Measurements from ENCODE around the gene USP9X. TPM values are rescaled to one million over a fixed set of nuclear protein-coding genes. Genes with fewer than 3 reads are reported as not detected.
"Not testable (repeated sequence)": the region's sequence is repeated elsewhere in the genome, so short reads cannot be mapped to it uniquely, and the experiment has no call there.

Gene USP9X
- polyA plus RNA-seq, 4 donors: 15.1 to 45.5 (median 16.2) TPM

GRCh38 chrX:41200785-41201184, 115.5 kb downstream of the USP9X start:
- H3K27ac ChIP-seq (ENCODE audit: low read depth in 1 of 3, low read length in 2 of 3): no peak overlapping the region
- FAIRE-seq (no peak), DNase-seq (no peak)
- no peaks in the 10 kb centered on the region for H3K4me1 ChIP-seq (ENCODE audit: control insufficient read depth in 3 of 3, insufficient read depth in 2 of 3, low read depth in 1 of 3, low read length in 2 of 3)
- H3K9me3 ChIP-seq (ENCODE audit: control insufficient read depth in 2 of 2, insufficient read depth in 1 of 2, low read depth in 1 of 2, low read length in 1 of 2): no peaks in the 10 kb centered on the region
- H3K4me3 ChIP-seq (ENCODE audit: low read depth in 1 of 3, low read length in 3 of 3): no peak overlapping the region
- no peaks in the 10 kb centered on the region for H3K27me3 ChIP-seq (ENCODE audit: control insufficient read depth in 3 of 3, insufficient read depth in 3 of 3, low read length in 3 of 3)
- WGBS, 3 donors: 96 to 98% (median 97%) methylated on average over 7 of the region's 7 CpGs
- H3K36me3 ChIP-seq (ENCODE audit: control insufficient read depth in 3 of 3, insufficient read depth in 2 of 3, low read depth in 1 of 3, low read length in 3 of 3): peaks cover 4 to 19% (median 15%) of the 10 kb centered on the region in 3 donors

GRCh38 chrX:41209853-41210252, 124.6 kb downstream of the USP9X start:
- H3K9me3 ChIP-seq (ENCODE audit: control insufficient read depth in 2 of 2, insufficient read depth in 1 of 2, low read depth in 1 of 2, low read length in 1 of 2): peaks cover 0 to 9% of the 10 kb centered on the region in 2 donors
- no peak overlapping the region for H3K4me3 ChIP-seq (ENCODE audit: low read depth in 1 of 3, low read length in 3 of 3)
- WGBS, 3 donors: 96 to 100% (median 96%) methylated on average over 1 of the region's 1 CpG
- H3K36me3 ChIP-seq (ENCODE audit: control insufficient read depth in 3 of 3, insufficient read depth in 2 of 3, low read depth in 1 of 3, low read length in 3 of 3): peaks cover 0 to 29% (median 16%) of the 10 kb centered on the region in 3 donors
- no peaks in the 10 kb centered on the region for H3K27me3 ChIP-seq (ENCODE audit: control insufficient read depth in 3 of 3, insufficient read depth in 3 of 3, low read length in 3 of 3)
- no peak overlapping the region for H3K27ac ChIP-seq (ENCODE audit: low read depth in 1 of 3, low read length in 2 of 3)
- no peaks in the 10 kb centered on the region for H3K4me1 ChIP-seq (ENCODE audit: control insufficient read depth in 3 of 3, insufficient read depth in 2 of 3, low read depth in 1 of 3, low read length in 2 of 3)
- FAIRE-seq: no peak
- no peak for DNase-seq

GRCh38 chrX:41224605-41225004, 139.4 kb downstream of the USP9X start:
- H3K4me1 ChIP-seq (ENCODE audit: control insufficient read depth in 3 of 3, insufficient read depth in 2 of 3, low read depth in 1 of 3, low read length in 2 of 3): no peaks in the 10 kb centered on the region
- H3K27ac ChIP-seq (ENCODE audit: low read depth in 1 of 3, low read length in 2 of 3): no peak overlapping the region
- no peak for FAIRE-seq
- H3K9me3 ChIP-seq (ENCODE audit: control insufficient read depth in 2 of 2, insufficient read depth in 1 of 2, low read depth in 1 of 2, low read length in 1 of 2): no peaks in the 10 kb centered on the region
- 75 to 95% (median 87%) methylated on average over 5 of the region's 5 CpGs for WGBS, 3 donors
- H3K36me3 ChIP-seq (ENCODE audit: control insufficient read depth in 3 of 3, insufficient read depth in 2 of 3, low read depth in 1 of 3, low read length in 3 of 3): peaks cover 0 to 18% (median 13%) of the 10 kb centered on the region in 3 donors
- H3K4me3 ChIP-seq (ENCODE audit: low read depth in 1 of 3, low read length in 3 of 3): no peak overlapping the region
- DNase-seq: no peak
- H3K27me3 ChIP-seq (ENCODE audit: control insufficient read depth in 3 of 3, insufficient read depth in 3 of 3, low read length in 3 of 3): no peaks in the 10 kb centered on the region

GRCh38 chrX:41233988-41234387, 148.7 kb downstream of the USP9X start:
- Histone ChIP-seq H3K9me3 (ENCODE audit: control insufficient read depth in 2 of 2, insufficient read depth in 1 of 2, low read depth in 1 of 2, low read length in 1 of 2) (no peaks in the 10 kb centered on the region), H3K4me3 (ENCODE audit: low read depth in 1 of 3, low read length in 3 of 3) (no peak overlapping the region), H3K27me3 (ENCODE audit: control insufficient read depth in 3 of 3, insufficient read depth in 3 of 3, low read length in 3 of 3) (no peaks in the 10 kb centered on the region), H3K27ac (ENCODE audit: low read depth in 1 of 3, low read length in 2 of 3) (no peak overlapping the region), H3K4me1 (ENCODE audit: control insufficient read depth in 3 of 3, insufficient read depth in 2 of 3, low read depth in 1 of 3, low read length in 2 of 3) (no peaks in the 10 kb centered on the region), H3K36me3 (ENCODE audit: control insufficient read depth in 3 of 3, insufficient read depth in 2 of 3, low read depth in 1 of 3, low read length in 3 of 3) (peaks cover 2 to 15% (median 14%) of the 10 kb centered on the region in 3 donors)
- FAIRE-seq: no peak
- no peak for DNase-seq

- H3K27ac ChIP-seq (ENCODE audit: low read depth in 1 of 3, low read length in 2 of 3); H3K9me3 ChIP-seq (ENCODE audit: control insufficient read depth in 2 of 2, insufficient read depth in 1 of 2, low read depth in 1 of 2, low read length in 1 of 2); DNase-seq; H3K4me1 ChIP-seq (ENCODE audit: control insufficient read depth in 3 of 3, insufficient read depth in 2 of 3, low read depth in 1 of 3, low read length in 2 of 3); H3K4me3 ChIP-seq (ENCODE audit: low read depth in 1 of 3, low read length in 3 of 3); H3K27me3 ChIP-seq (ENCODE audit: control insufficient read depth in 3 of 3, insufficient read depth in 3 of 3, low read length in 3 of 3); FAIRE-seq: not testable (repeated sequence)
- 95 to 98% (median 95%) methylated on average over 13 of the region's 13 CpGs for WGBS, 3 donors
- peaks cover 2 to 15% (median 13%) of the 10 kb centered on the region in 3 donors for H3K36me3 ChIP-seq (ENCODE audit: control insufficient read depth in 3 of 3, insufficient read depth in 2 of 3, low read depth in 1 of 3, low read length in 3 of 3)
Measured at GRCh38 chrX:41234471-41234870, 149.2 kb downstream of the USP9X start.

- Histone ChIP-seq H3K9me3 (ENCODE audit: control insufficient read depth in 2 of 2, insufficient read depth in 1 of 2, low read depth in 1 of 2, low read length in 1 of 2) (no peaks in the 10 kb centered on the region), H3K27me3 (ENCODE audit: control insufficient read depth in 3 of 3, insufficient read depth in 3 of 3, low read length in 3 of 3) (no peaks in the 10 kb centered on the region), H3K27ac (ENCODE audit: low read depth in 1 of 3, low read length in 2 of 3) (no peak overlapping the region), H3K4me1 (ENCODE audit: control insufficient read depth in 3 of 3, insufficient read depth in 2 of 3, low read depth in 1 of 3, low read length in 2 of 3) (no peaks in the 10 kb centered on the region), H3K36me3 (ENCODE audit: control insufficient read depth in 3 of 3, insufficient read depth in 2 of 3, low read depth in 1 of 3, low read length in 3 of 3) (peaks cover 2 to 12% (median 10%) of the 10 kb centered on the region in 3 donors), H3K4me3 (ENCODE audit: low read depth in 1 of 3, low read length in 3 of 3) (no peak overlapping the region)
- 59 to 79% (median 65%) methylated on average over 2 of the region's 2 CpGs for WGBS, 3 donors
- DNase-seq (no peak), FAIRE-seq (no peak)
Measured at GRCh38 chrX:41234962-41235361, 149.7 kb downstream of the USP9X start.

- H3K27me3 ChIP-seq (ENCODE audit: control insufficient read depth in 3 of 3, insufficient read depth in 3 of 3, low read length in 3 of 3): no peaks in the 10 kb centered on the region
- no peak overlapping the region for H3K4me3 ChIP-seq (ENCODE audit: low read depth in 1 of 3, low read length in 3 of 3)
- H3K27ac ChIP-seq (ENCODE audit: low read depth in 1 of 3, low read length in 2 of 3): no peak overlapping the region
- no peaks in the 10 kb centered on the region for H3K4me1 ChIP-seq (ENCODE audit: control insufficient read depth in 3 of 3, insufficient read depth in 2 of 3, low read depth in 1 of 3, low read length in 2 of 3)
- DNase-seq (no peak), FAIRE-seq (no peak)
- no peaks in the 10 kb centered on the region for H3K9me3 ChIP-seq (ENCODE audit: control insufficient read depth in 2 of 2, insufficient read depth in 1 of 2, low read depth in 1 of 2, low read length in 1 of 2)
- peaks cover 0 to 6% (median 3%) of the 10 kb centered on the region in 3 donors for H3K36me3 ChIP-seq (ENCODE audit: control insufficient read depth in 3 of 3, insufficient read depth in 2 of 3, low read depth in 1 of 3, low read length in 3 of 3)
Measured at GRCh38 chrX:41236629-41237028, 151.4 kb downstream of the USP9X start.

GRCh38 chrX:41240509-41240908, 155.3 kb downstream of the USP9X start:
- no peaks in the 10 kb centered on the region for H3K27me3 ChIP-seq (ENCODE audit: control insufficient read depth in 3 of 3, insufficient read depth in 3 of 3, low read length in 3 of 3)
- WGBS, 3 donors: 62 to 66% (median 63%) methylated on average over 3 of the region's 3 CpGs
- H3K4me3 ChIP-seq (ENCODE audit: low read depth in 1 of 3, low read length in 3 of 3): no peak overlapping the region
- no peaks in the 10 kb centered on the region for H3K36me3 ChIP-seq (ENCODE audit: control insufficient read depth in 3 of 3, insufficient read depth in 2 of 3, low read depth in 1 of 3, low read length in 3 of 3)
- H3K27ac ChIP-seq (ENCODE audit: low read depth in 1 of 3, low read length in 2 of 3): no peak overlapping the region
- H3K4me1 ChIP-seq (ENCODE audit: control insufficient read depth in 3 of 3, insufficient read depth in 2 of 3, low read depth in 1 of 3, low read length in 2 of 3): no peaks in the 10 kb centered on the region
- no peak for DNase-seq
- H3K9me3 ChIP-seq (ENCODE audit: control insufficient read depth in 2 of 2, insufficient read depth in 1 of 2, low read depth in 1 of 2, low read length in 1 of 2): no peaks in the 10 kb centered on the region
- FAIRE-seq: no peak

GRCh38 chrX:41241962-41242361, 156.7 kb downstream of the USP9X start:
- Histone ChIP-seq H3K36me3 (ENCODE audit: control insufficient read depth in 3 of 3, insufficient read depth in 2 of 3, low read depth in 1 of 3, low read length in 3 of 3) (no peaks in the 10 kb centered on the region), H3K9me3 (ENCODE audit: control insufficient read depth in 2 of 2, insufficient read depth in 1 of 2, low read depth in 1 of 2, low read length in 1 of 2) (no peaks in the 10 kb centered on the region), H3K4me3 (ENCODE audit: low read depth in 1 of 3, low read length in 3 of 3) (no peak overlapping the region), H3K27ac (ENCODE audit: low read depth in 1 of 3, low read length in 2 of 3) (no peak overlapping the region), H3K4me1 (ENCODE audit: control insufficient read depth in 3 of 3, insufficient read depth in 2 of 3, low read depth in 1 of 3, low read length in 2 of 3) (no peaks in the 10 kb centered on the region), H3K27me3 (ENCODE audit: control insufficient read depth in 3 of 3, insufficient read depth in 3 of 3, low read length in 3 of 3) (no peaks in the 10 kb centered on the region)
- DNase-seq (no peak), FAIRE-seq (no peak)
- WGBS, 3 donors: 89 to 91% (median 90%) methylated on average over 9 to 11 of the region's 11 CpGs
